HG03460 (cell line): Measurements from ENCODE around the gene NBAS.

Experiments used
- ATAC-seq: cut with Tn5 transposase; IDR thresholded peaks from one replicate; pipeline ENCODE4 v1.9.1; 2021; ENCODE audit not compliant: unreplicated experiment

The NBAS gene

DNA sequence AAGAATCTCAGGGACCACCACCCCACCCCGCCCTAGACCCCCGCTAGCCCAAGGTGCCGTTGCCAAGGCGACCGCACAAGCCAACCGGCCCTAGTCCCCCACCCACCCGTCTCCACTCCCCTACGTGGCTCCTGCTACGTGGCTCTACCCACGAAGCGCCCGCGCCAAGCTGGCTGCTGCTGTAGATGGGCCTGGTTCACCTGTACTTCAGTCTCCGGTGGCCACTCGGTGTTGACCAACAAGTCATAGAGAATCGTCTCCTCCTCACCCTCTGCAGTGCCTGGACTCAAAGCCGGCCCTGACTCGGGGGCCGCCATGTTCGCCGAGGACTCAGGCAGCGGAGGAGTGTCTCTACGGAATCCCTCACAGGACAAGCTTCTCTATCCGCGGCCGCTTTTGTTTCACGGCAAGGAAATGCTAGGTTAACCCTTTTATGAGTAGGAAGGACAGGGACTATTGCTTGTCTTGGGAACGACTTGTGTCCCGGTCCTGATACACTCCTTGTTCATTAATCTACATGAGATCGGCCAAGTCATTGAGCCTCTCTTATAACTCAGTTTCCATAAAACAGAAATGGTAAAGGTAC is at the start of gene NBAS:
TSS of gene NBAS (minus strand) at position 347 of the 586 bp plus-strand sequence. CDS start at position 317, 30 bp downstream.
- ATAC-seq = peak; percentile 87

DNA sequence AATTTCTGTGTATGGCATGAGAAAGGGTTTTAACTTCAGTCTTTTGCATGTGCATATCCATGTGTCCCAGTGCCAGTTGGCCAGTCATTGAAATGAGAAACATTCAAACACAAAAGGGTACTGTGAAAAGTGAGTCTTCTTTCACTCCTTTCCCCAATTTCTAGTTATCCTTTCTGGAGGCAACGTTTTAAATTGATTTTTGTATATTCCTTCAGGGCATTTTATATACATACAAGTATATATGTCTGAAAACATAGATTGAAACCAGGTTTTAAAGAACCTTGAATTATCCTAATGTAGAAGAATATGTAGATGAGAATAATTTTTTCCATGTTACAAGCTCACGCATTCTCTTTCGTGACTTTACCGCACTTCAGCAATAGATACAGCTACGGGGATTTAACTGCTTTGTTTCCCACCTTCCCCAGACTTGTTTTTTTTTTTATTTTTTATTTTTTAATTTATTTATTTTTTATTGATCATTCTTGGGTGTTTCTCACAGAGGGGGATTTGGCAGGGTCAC is 49.4 kb upstream of the NBAS start:
- no peak for ATAC-seq

DNA sequence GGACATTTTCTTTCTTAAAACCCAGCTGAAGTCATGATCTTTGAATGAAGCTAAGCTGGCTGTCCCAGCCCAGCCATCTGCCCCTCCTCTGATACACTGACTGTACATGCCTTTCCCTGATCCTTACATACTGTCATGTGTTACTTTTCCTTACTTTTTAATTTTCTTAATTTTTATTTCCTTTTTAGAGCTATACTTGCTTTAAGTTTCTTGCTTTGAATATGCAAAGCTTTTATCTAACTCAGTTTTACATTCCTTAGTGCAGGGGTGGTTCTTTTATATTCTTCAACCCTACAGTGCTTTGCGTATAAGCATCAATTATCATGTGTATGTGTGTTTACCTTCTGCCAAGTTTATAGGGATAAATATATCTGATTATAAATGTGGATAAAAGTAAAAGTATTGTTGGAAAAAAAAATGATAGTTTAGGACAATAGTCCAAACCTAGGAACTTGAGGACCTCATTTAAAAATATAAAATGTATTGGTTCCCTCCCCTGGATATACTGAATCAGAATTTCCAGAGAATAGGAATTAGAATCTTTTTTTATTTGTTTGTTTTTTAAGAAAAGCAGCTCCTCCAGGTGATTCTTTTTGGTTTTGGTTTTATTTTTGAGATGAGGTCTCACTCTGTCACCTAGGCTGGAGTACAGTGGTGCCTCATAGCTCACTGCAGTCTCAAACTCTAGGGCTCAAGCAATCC is 48.4 kb upstream of the NBAS start:
- ATAC-seq = no peak

DNA sequence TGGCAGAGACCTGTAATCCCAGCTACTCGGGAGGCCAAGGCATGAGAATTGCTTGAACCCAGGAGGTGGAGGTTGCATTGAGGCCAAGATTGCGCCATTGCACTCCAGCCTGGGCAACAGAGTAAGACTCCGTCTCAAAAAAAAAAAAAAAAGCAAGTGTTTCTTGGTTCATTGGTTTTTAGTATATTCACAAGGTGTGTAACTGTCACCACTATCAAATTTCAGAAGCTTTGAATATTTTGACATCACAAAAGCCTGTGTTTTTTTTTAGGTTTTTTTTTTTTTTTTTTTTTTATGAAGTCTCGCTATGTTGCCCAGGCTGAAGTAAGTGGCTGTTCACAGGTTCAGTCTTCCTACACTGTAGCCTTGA is 47.2 kb upstream of the NBAS start:
- ATAC-seq = no peak

DNA sequence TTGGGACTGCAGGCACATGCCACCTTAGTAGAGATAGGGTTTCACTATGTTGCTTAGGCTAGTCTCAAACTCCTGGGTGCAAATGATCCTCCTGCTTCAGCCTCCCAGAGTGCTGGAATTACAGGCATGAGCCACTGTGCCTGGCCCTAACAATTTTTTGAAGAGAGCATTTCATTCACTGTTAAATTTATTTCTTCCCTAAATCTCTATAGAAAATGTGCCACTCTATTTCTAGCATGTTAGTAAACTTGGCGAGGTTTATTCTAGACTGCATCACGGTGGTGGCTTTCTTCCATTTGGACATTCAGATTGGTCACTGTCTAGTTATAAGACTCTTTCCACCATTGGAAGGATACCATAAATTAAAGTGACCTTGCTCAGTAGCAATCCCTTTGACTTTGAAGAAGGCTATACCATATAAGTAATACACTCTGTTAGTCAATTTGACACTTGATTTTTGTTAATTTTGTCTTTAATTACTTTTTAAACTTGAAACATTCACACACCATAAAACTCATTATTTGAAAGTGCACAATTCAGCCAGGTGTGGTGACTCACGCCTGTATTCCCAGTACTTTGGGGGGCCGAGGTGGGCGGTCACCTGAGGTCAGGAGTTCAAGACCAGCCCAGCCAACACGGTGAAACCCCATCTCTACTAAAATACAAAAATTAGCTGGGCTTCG is 46.7 kb upstream of the NBAS start:
- ATAC-seq = no peak

DNA sequence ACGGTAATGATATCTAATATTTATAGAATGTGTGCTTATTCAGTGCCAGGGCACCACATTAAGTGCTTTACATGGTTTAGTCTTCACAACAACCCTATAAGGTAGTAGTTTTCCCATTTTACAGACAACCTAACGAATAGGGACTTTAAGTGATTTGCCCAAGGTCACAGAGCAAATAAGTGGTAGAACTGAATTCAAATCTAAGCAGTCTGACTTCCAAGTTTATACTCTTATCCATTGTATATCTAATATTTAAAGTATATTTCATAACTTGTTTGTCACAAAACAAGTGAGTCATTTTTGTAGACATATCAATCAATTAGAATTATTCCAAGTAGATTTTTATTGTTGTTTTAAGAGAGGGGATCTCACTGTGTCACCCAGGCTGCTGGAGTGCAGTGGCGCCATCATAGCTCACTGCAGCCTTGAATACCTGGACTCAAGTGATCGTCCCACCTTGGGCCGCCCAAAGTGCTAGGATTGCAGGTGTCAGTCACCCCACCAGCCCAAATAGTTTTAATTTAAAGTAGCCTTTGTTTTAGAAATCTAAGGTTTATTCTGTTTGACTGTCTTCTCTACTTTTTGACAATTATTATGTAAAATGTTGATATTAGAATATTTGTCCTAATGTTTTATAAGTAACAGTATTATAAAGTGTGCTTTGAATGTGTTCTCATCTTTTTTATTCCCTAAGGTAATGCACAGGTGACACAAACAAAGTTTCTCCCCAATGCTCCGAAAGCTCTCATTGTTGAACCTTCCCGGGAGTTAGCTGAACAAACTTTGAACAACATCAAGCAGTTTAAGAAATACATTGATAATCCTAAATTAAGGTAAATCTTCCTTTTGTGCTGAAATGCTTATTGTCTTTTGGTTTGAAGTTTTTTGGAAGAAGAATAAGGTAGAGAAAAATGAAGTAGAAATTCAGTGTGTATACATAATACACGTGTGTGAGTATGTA is 45.6 kb upstream of the NBAS start:
- ATAC-seq = no peak

DNA sequence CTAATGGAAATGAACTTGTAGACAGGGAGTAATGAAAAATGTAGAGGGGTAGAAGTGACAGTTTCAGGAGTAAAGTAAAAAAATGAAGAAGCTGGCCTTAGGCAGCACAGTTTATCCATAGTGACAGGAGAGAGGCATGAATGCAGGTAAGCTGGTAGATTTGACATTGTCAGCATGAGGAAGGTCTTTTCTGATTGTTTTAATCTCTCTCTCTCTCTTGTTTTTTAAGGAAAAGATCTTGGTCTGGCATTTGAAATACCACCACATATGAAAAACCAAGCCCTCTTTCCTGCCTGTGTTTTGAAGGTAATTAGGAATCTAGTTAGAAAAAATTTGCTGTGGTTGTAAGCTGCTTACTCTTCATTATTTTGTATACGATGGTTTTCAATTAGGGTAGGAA is 44.6 kb upstream of the NBAS start:
- ATAC-seq = no peak

DNA sequence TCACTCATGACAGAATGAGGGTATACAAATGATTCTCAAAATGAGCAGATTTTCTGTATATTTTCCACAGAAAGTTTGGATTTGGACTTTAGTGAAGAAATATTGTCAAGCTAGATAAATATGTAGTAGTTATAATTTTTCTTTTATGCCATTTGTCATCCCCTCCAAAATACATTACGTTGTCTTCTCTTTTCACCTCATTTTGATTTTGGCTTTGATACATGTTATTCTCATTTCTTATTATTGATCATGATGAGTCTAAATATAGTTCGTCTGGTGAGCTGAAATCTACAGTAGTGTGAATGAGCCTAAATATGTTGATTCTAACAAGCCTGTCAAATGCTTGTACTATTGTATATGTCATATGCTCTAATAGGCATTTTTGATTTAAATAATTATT is 42.8 kb upstream of the NBAS start:
- no peak for ATAC-seq

DNA sequence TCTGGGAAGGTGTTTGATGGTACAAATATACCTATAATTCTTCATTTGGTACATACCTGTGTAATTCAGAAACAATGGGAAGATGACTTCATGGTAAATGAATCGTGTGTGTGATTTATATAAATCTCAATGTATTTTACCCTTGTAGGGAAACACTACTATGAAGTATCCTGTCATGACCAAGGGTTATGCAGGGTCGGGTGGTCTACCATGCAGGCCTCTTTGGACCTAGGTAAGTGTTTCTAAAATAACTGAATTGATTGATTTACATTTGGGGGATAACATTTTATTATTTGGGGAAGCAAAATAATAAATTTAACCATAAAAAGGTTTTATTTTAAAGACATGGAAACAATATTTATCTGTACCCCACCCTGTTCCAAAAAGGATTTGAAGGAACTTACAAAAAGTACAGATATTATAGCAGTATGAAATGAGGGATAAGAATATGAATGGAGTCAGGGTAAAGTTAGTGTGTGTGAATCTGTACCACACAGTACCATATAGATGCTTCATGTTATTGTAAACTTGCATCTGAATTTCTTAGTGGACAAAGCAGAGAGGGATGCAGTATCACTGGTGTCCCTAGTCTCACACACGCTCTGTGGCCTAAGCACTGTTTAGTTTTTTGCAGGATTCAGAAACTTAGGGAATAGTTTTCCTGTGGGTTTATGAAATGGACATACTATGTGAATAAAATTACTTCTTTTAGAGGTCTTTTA is 42.1 kb upstream of the NBAS start:
- ATAC-seq = no peak

DNA sequence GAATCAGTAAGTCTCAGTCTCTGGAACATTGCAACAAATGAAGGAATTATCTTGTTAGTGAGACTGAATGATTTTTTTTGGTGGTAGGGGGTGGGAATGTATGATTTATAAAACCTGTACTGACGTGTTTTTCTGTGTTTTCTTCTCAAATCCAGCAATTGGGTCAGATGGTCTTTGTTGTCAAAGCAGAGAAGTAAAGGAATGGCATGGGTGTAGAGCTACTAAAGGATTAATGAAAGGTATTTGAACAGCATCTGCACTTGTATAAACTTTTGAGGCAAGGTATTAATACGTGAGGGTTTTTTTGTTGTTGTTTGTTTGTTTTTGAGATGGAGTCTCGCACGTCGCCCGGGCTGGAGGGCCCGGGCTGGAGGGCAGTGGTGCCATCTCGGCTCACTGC is 41.3 kb upstream of the NBAS start:
- ATAC-seq = no peak

DNA sequence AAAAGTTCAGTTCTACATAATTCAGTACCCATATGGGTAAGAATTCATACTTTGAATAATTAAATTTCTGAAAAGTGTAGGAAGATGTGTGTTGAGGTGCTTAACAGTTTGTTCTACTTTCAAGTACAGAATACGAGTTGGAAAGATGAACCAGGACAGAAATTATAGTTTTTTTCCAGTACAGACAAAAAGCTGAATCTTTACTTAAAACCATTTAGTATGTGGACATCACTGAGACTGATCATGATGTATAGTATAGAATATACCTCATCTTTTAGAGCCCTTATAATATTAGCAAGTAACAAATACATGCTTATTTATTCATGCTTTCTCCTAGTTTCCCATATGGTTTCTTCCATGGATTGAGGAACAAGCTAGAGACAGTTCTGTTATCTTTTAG is 40.5 kb upstream of the NBAS start:
- ATAC-seq = no peak

DNA sequence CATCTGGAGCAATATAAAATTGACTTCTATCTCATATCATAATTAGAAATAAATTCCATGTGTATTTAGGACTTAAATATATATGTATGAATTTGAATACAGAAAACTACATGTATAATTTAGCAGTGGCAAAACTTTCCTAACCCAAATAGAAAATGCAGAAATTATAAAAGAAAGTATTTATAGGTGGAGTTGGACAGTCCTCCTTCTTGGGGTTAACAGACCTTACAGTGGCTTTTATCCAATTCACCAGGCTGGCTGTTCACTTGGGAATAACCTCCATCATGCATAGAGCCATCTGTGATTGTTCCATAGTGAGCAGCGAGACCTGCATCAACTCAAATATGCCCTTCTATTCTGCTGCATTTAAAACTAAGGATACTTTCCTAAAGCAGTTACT is 38.9 kb upstream of the NBAS start:
- no peak for ATAC-seq

DNA sequence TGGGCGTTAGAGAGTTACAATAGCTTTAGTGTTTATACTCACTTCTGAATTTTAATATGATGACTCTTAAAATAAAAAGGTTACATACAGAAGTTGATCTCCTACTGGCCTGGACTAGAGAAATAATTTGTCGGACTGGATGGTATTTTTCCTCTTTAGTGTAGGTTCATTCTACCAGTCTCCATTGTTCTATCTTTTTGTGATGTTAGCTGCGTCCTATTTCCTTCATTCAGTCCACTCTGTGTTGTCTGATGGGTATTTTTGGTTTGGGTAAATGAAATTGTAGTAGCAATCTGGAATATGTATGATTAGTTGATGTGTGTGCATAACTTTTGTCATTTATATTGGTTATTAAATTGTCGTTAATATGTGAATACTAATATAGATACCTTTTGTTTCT is 35.8 kb upstream of the NBAS start:
- no peak for ATAC-seq

DNA sequence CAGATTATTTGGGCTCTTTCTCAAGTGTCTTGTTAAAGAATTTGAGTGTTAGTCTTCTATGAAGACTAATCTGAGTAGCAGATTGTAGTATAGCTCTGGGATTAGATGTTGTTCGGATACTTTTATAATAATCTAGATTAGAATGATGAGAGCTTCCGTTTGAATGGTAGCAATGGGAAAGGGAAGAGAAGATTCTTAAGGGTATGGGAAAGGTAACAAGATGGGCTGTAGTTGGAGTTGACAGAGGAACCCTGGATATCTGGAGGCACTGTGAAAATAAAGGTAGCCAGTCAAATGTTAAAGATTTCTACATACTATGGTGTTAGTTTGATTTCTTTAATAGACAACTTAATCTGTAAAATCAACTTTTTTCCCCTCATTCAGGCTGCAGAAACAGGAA is 35.2 kb upstream of the NBAS start:
- no peak for ATAC-seq

DNA sequence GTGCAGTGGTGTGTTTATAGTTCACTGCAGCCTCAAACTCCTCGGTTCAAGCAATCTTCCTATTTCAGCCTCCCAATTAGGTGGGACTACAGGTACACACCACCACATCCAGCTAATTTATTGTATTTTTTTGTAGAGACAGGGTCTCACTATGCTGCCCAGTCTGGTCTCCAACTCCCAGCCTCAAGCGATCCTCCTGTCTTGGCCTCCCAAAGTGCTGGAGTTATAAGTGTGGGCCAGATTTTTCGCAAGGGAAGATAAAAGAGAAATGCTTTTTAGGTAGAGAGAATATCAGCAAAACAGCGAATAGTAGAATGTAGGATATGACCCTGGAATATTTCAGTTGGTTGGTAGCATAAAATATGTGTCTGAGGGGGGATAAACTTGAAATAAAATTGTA is 34.8 kb upstream of the NBAS start:
- no peak for ATAC-seq

DNA sequence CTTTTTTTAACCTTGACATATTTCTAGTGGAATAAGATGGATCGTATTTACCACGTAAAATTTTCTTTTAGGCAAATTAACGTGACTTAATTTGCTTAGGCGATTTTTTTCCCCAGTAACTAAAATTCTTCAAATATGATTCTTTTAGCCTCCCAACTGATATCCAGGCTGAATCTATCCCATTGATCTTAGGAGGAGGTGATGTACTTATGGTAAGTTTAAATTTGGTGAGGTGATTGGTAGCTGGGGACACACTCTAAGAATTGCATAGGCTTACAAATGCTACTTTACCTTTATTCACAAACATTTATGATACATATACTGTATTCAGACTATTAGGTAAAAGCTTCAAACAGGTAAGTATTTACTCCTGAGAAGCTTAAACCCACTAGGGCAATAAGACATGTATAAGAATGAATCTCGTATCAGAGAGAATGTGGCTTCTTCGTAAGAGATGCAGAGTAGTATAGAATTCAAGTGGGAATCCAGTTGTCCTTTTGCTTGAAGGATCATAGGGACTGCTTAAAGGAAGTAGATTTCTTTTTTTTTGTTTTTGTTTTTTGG is 34.3 kb upstream of the NBAS start:
- no peak for ATAC-seq

DNA sequence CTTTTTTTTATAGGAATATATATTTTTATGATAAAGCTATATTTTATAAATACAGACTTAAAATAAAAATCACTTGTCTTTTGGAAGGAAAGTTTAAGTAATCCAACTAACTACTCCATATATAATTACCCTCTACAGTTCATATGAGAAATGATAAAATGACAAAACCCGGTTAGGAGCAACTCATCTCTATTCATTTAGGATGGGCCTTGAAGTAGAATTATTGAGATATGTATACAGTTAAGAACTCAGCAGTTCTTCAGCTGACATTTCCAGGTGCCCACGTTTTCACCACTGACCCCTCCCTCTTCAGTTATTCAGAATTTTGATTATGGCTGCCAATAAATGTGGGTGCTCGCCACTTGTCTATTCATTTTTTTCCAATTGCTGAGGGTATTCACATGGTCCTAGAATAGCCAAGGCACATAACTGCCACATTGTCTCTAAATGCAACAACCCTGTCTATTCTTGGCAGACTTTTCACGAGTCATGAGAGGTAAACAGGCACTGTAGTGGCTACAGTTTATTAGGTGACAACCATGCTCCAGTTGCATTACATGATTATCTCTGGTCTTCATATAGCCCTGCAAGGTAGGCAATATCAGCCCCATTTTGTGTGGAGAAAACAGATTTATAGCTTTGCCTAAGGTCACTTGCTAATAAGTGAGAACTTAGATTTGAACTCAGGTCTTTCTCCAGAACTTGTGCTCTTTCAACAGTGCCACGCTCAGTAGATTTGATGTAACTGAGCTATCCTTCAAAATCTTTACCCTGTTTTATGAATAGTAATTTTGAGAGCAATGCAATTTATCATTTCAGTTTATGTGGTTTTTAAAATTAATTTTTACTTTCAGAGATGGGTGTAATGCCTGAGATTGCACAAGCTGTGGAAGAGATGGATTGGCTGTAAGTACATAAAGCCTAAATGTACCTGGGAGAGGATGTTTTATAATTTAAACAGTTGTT is 33.4 kb upstream of the NBAS start:
- no peak for ATAC-seq

DNA sequence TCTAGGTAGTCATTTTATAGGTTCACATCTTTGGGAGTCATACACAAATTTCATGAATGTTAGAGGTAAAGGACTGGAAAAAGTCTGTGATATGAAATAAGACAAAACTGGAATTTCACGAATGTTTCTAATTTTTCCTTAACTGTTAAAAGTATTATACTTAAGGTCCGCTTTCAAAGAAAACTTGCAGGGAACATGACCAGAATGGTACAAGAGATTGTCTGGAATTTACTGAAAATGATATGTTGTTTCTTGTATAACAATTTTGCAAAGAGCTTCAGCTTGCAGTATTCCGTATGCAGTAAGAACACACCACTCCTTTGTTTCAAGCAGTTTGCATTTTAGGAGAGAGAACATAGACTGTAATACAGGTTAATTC is 32.2 kb upstream of the NBAS start:
- ATAC-seq = no peak
